ENCODE results near the gene KIF12. TPM values are rescaled to one million over a fixed set of nuclear protein-coding genes. Genes with fewer than 3 reads are reported as not detected.

Gene KIF12
- polyA plus RNA-seq, 3 donors = not detected

DNA sequence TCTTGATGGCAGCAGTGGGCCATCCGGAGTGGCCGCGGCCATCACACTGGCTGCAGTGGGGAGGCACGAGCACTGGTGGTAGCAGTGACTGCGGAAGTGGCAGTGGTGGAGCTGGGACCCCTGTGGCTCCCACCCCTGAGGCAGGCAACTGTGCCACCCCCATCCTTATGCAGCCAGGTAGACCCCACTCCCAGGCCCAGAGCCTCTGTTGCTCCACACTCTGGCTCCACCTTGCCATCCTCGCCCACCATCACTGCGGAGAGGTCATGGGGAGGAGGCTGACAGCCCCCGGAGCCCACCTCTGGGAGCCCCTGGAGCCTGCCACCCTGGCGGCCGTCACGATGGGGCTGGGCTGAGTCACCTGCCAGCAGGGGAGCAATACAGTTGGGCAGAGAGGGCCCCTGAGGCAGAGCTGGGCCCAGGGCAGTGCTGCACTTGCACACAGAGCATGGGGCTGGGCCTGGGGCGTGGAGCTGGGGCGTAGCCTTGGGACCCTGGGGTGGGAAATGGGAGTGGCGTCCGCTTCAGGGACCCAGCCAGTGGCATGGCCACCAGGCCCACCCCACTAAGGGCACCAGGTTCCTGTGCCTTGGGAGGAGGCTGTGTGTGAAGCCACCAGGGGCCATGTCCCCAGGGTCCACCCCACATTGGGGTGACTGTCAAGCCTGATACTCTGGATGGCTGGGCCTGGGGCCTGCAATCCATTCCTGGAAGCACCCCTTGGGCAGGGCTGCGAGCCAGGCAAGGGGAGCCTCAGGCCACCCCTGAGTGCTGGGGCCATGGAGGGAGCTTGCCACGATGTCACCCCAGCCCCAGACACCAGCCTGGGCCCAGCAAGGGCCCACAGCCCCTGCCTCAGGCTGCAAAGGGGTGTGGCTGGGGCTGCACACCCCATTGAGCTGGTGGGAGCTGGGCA lies 28.6 kb downstream of the KIF12 start:
- Mint-ChIP-seq H3K27ac (no peak overlapping the region), H3K4me1 (no peaks in the 10 kb centered on the region), H3K27me3 (ENCODE audit: low read depth in 3 of 3) (peaks cover 4 to 20% (median 5%) of the 10 kb centered on the region in 3 donors), H3K9me3 (peaks cover 0 to 2% (median 0%) of the 10 kb centered on the region in 7 donors), H3K36me3 (no peaks in the 10 kb centered on the region), H3K4me3 (no peak overlapping the region)
- intact Hi-C loops (cut with micrococcal nuclease) = no loop called here
- no peak for DNase-seq
- Histone ChIP-seq H3K4me1 (ENCODE audit: control insufficient read depth in 1 of 2, insufficient read depth in 2 of 2, low read length in 2 of 2) (no peaks in the 10 kb centered on the region), H3K9ac (ENCODE audit: insufficient read depth, low read length, poor library complexity, severe bottlenecking) (no peak overlapping the region), H3K36me3 (replicated peaks in 1 of 2; ENCODE audit: control insufficient read depth in 1 of 2, insufficient read depth in 2 of 2, low read length in 2 of 2) (no peaks in the 10 kb centered on the region), H3K9me3 (replicated peaks in 1 of 2; ENCODE audit: control insufficient read depth in 1 of 2, insufficient read depth in 1 of 2, low read length in 2 of 2) (no peaks in the 10 kb centered on the region), H3K27me3 (ENCODE audit: control insufficient read depth in 2 of 2, insufficient read depth in 2 of 2, low read length in 2 of 2) (peaks cover 0 to 8% of the 10 kb centered on the region in 2 donors), H3K27ac (ENCODE audit: low read depth in 1 of 2, low read length in 2 of 2) (no peak overlapping the region), H4K20me1 (ENCODE audit: insufficient read depth, low read length) (no peaks in the 10 kb centered on the region), H3K4me2 (replicated peaks; ENCODE audit: extremely low read depth, low read length, poor library complexity, severe bottlenecking) (no peak overlapping the region), H3K79me2 (ENCODE audit: insufficient read depth, low read length) (no peaks in the 10 kb centered on the region), H3K4me3 (replicated peaks in 1 of 3; ENCODE audit: low read depth in 2 of 3, low read length in 3 of 3) (no peak overlapping the region), H2AFZ (ENCODE audit: insufficient read depth, low read depth, low read length, poor library complexity, severe bottlenecking) (no peak overlapping the region)
- no peak for TF ChIP-seq CTCF (IDR thresholded peaks at IDR 0.05)
- WGBS (ENCODE audit: insufficient coverage) = 95% methylated on average over 11 of the region's 17 CpGs

- intact Hi-C loops (cut with micrococcal nuclease) = no loop called here
- no peaks in the 10 kb centered on the region for H4K20me1 ChIP-seq (ENCODE audit: insufficient read depth, low read length)
- H3K4me2 ChIP-seq (replicated peaks; ENCODE audit: extremely low read depth, low read length, poor library complexity, severe bottlenecking) = no peak overlapping the region
- Mint-ChIP-seq H3K4me3 (no peak overlapping the region), H3K27me3 (ENCODE audit: low read depth in 3 of 3) (peaks cover 4 to 21% (median 8%) of the 10 kb centered on the region in 3 donors), H3K9me3 (peaks cover 0 to 2% (median 0%) of the 10 kb centered on the region in 7 donors), H3K36me3 (no peaks in the 10 kb centered on the region), H3K27ac (no peak overlapping the region), H3K4me1 (no peaks in the 10 kb centered on the region)
- no peaks in the 10 kb centered on the region for H3K9me3 ChIP-seq (replicated peaks in 1 of 2; ENCODE audit: control insufficient read depth in 1 of 2, insufficient read depth in 1 of 2, low read length in 2 of 2)
- H3K9ac ChIP-seq (ENCODE audit: insufficient read depth, low read length, poor library complexity, severe bottlenecking) = no peak overlapping the region
- H3K36me3 ChIP-seq (replicated peaks in 1 of 2; ENCODE audit: control insufficient read depth in 1 of 2, insufficient read depth in 2 of 2, low read length in 2 of 2) = no peaks in the 10 kb centered on the region
- no peak for DNase-seq
- 92% methylated on average over 7 of the region's 9 CpGs for WGBS (ENCODE audit: insufficient coverage)
- no peak overlapping the region for H2AFZ ChIP-seq (ENCODE audit: insufficient read depth, low read depth, low read length, poor library complexity, severe bottlenecking)
- H3K27ac ChIP-seq (ENCODE audit: low read depth in 1 of 2, low read length in 2 of 2) = no peak overlapping the region
- no peak for TF ChIP-seq CTCF (IDR thresholded peaks at IDR 0.05)
- no peaks in the 10 kb centered on the region for H3K4me1 ChIP-seq (ENCODE audit: control insufficient read depth in 1 of 2, insufficient read depth in 2 of 2, low read length in 2 of 2)
- peaks cover 0 to under 1% of the 10 kb centered on the region in 2 donors for H3K27me3 ChIP-seq (ENCODE audit: control insufficient read depth in 2 of 2, insufficient read depth in 2 of 2, low read length in 2 of 2)
- H3K79me2 ChIP-seq (ENCODE audit: insufficient read depth, low read length) = no peaks in the 10 kb centered on the region
- no peak overlapping the region for H3K4me3 ChIP-seq (replicated peaks in 1 of 3; ENCODE audit: low read depth in 2 of 3, low read length in 3 of 3)
Measured at GRCh38 chr9:114069476-114070187, 29.5 kb downstream of the KIF12 start.
